ENCODE measurements around the gene FHIT. TPM values are rescaled to one million over a fixed set of nuclear protein-coding genes. Genes with fewer than 3 reads are reported as not detected.
"Not testable (repeated sequence)": the region's sequence is repeated elsewhere in the genome, so short reads cannot be mapped to it uniquely, and the experiment has no call there.

Gene FHIT
- total RNA-seq, 1 donor from 2014 or later = 11.7 TPM

DNA sequence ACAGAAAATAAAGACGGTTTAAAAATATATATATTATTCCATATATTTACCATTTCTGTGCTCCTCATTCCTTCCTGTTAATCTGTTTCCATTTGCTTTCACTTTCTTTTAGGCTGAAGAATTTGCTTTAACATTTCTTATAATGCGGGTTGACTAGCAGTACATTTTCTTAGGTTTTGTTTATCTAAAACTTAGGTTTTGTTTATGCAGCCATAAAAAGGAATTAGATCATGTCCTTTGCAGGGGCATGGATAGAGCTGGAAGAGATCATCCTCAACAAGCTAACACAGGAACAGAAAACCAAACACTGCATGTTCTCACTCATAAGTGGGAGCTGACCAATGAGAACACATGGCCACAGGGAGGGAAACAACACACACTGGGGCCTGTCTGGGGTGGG, 578.1 kb downstream of the FHIT start:
- no peak for DNase-seq (ENCODE audit: extremely low spot score, unreplicated experiment)
- no peaks in the 10 kb centered on the region for H3K27me3 Mint-ChIP-seq
- H3K36me3 Mint-ChIP-seq = no peaks in the 10 kb centered on the region
- H3K27ac Mint-ChIP-seq = no peak overlapping the region
- H3K9me3 Mint-ChIP-seq = no peaks in the 10 kb centered on the region
- no peak for TF ChIP-seq CTCF (conservative IDR thresholded peaks at IDR 0.05)
- no peak overlapping the region for H3K4me3 Mint-ChIP-seq
- no peaks in the 10 kb centered on the region for H3K4me1 Mint-ChIP-seq (ENCODE audit: unreplicated experiment)

DNA sequence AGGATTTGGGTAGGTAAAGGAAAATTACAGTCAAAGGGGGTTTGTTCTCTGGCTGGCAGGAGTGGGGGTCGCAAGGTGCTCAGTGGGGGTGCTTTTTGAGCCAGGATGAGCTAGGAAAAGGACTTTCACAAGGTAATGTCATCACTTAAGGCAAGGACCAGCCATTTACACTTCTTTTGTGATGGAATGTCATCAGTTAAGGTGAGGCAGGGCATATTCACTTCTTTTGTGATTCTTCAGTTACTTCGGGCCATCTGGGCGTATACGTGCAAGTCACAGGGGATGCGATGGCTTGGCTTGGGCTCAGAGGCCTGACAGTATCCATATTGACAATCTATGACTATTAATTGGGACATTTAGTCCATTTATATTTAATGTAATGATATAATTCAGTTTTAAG, 578.9 kb downstream of the FHIT start:
- H3K27ac Mint-ChIP-seq; H3K27me3 Mint-ChIP-seq; H3K36me3 Mint-ChIP-seq; H3K9me3 Mint-ChIP-seq; DNase-seq (ENCODE audit: extremely low spot score, unreplicated experiment); H3K4me1 Mint-ChIP-seq (ENCODE audit: unreplicated experiment); H3K4me3 Mint-ChIP-seq: not testable (repeated sequence)

DNA sequence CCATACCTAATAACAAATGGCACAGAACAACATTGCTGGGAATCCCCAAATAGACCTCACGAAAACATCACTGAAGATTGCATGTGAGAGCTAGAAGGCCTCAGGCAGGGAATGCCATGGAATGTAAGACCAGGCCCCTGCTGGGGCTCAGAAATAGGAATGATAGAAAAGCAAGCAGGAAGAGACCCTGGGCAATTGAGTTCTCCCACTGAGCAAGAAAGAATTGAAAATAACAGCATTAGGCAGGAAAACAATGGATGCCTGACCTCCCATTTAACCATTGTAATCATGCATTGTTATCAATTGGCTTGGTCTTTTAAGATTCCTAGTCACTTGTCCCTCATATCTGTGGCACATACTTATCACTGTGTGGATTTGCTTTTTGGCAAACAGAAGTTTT, 581.6 kb downstream of the FHIT start:
- no peaks in the 10 kb centered on the region for H3K27me3 Mint-ChIP-seq
- no peak for TF ChIP-seq CTCF (conservative IDR thresholded peaks at IDR 0.05)
- H3K36me3 Mint-ChIP-seq = peaks cover 5% of the 10 kb centered on the region
- no peak overlapping the region for H3K4me3 Mint-ChIP-seq
- H3K27ac Mint-ChIP-seq = no peak overlapping the region
- no peak for DNase-seq (ENCODE audit: extremely low spot score, unreplicated experiment)
- peaks cover 5% of the 10 kb centered on the region for H3K9me3 Mint-ChIP-seq
- H3K4me1 Mint-ChIP-seq (ENCODE audit: unreplicated experiment) = no peaks in the 10 kb centered on the region

- no peak for DNase-seq (ENCODE audit: extremely low spot score, unreplicated experiment)
- TF ChIP-seq CTCF (conservative IDR thresholded peaks at IDR 0.05) = no peak
- H3K27me3 Mint-ChIP-seq = no peaks in the 10 kb centered on the region
- H3K4me3 Mint-ChIP-seq = no peak overlapping the region
- H3K4me1 Mint-ChIP-seq (ENCODE audit: unreplicated experiment) = no peaks in the 10 kb centered on the region
- H3K9me3 Mint-ChIP-seq = peaks cover 20% of the 10 kb centered on the region
- no peak overlapping the region for H3K27ac Mint-ChIP-seq
- peaks cover 1% of the 10 kb centered on the region for H3K36me3 Mint-ChIP-seq
These were observed 591.2 kb downstream of the FHIT start for GRCh38 chr3:60660026-60660425.

DNA sequence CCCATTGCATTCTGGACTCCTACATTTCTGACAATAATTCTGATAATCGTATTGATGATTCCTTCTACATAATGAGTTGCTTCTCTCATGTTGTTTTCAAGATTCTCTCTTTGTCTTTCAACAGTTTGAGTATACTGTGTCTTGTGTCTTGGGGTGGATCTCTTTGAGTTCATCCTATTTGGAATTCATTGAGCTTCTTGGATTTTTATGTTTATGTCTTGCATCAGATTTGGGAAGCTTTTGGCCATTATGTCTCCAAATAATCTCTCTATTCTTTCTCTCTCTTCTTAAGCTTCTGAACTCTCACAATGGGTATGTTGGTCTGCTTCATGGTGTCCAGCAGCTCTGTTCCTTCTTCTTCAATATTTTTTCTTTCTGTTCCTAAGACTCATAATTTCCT, 592.2 kb downstream of the FHIT start:
- Mint-ChIP-seq H3K9me3 (peaks cover 17% of the 10 kb centered on the region), H3K4me1 (ENCODE audit: unreplicated experiment) (no peaks in the 10 kb centered on the region), H3K27me3 (no peaks in the 10 kb centered on the region), H3K4me3 (no peak overlapping the region), H3K36me3 (no peaks in the 10 kb centered on the region), H3K27ac (no peak overlapping the region)
- no peak for DNase-seq (ENCODE audit: extremely low spot score, unreplicated experiment)
- TF ChIP-seq CTCF (conservative IDR thresholded peaks at IDR 0.05) = no peak

DNA sequence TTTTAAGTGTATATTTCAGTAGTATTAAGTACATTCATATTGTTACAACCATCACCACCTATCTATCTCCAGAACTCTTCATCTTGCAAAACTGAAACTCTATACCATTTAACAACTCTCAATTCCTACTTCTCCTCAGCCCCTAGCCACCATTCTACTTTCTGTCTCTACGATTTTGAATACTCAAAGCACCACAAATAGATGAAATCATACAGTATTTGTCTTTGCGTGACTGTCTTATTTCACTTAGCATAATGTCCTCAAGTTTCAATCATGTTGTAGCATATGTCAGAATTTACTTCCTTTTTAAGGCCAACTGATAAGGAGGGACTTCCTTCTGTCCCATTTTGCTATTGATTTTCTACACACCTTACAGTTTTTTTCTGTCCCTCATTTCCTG, 593.3 kb downstream of the FHIT start:
- peaks cover 2% of the 10 kb centered on the region for H3K4me1 Mint-ChIP-seq (ENCODE audit: unreplicated experiment)
- no peak for TF ChIP-seq CTCF (conservative IDR thresholded peaks at IDR 0.05)
- H3K27me3 Mint-ChIP-seq = no peaks in the 10 kb centered on the region
- H3K27ac Mint-ChIP-seq = no peak overlapping the region
- H3K36me3 Mint-ChIP-seq = no peaks in the 10 kb centered on the region
- H3K4me3 Mint-ChIP-seq = no peak overlapping the region
- DNase-seq (ENCODE audit: extremely low spot score, unreplicated experiment) = no peak
- H3K9me3 Mint-ChIP-seq = peaks cover 17% of the 10 kb centered on the region
